GM19438 (cell line): ENCODE results near the gene CETN2.

Experiments used
- ATAC-seq: cut with Tn5 transposase; IDR thresholded peaks from one replicate; pipeline ENCODE4 v1.9.1; 2021; ENCODE audit warnings: low read depth; ENCODE audit not compliant: unreplicated experiment

Gene CETN2

GRCh38 chrX:152833378-152833777, 2.8 kb upstream of the CETN2 start:
- no peak for ATAC-seq

- no peak for ATAC-seq
Observed at GRCh38 chrX:152832520-152832919, 2.0 kb upstream of the CETN2 start.

- ATAC-seq: no peak
Observed at GRCh38 chrX:152831391-152831790, 834 bp upstream of the CETN2 start.

GRCh38 chrX:152824841-152825374, 5.6 kb downstream of the CETN2 start:
- ATAC-seq: no peak

GRCh38 chrX:152823657-152824056, 6.9 kb downstream of the CETN2 start:
- no peak for ATAC-seq

GRCh38 chrX:152822383-152823086, 8.0 kb downstream of the CETN2 start:
- ATAC-seq: no peak

- ATAC-seq: no peak
Observed at GRCh38 chrX:152821145-152821765, 9.3 kb downstream of the CETN2 start.

GRCh38 chrX:152819732-152820131, 10.8 kb downstream of the CETN2 start:
- ATAC-seq: no peak

- no peak for ATAC-seq
Observed at GRCh38 chrX:152819266-152819665, 11.3 kb downstream of the CETN2 start.

- no peak for ATAC-seq
Observed at GRCh38 chrX:152818356-152818755, 12.2 kb downstream of the CETN2 start.

- ATAC-seq: no peak
Observed at GRCh38 chrX:152817078-152817764, 13.3 kb downstream of the CETN2 start.

- no peak for ATAC-seq
Observed at GRCh38 chrX:152814048-152814447, 16.5 kb downstream of the CETN2 start.

GRCh38 chrX:152813206-152813605, 17.4 kb downstream of the CETN2 start:
- no peak for ATAC-seq

- ATAC-seq: no peak
Observed at GRCh38 chrX:152810403-152810802, 20.2 kb downstream of the CETN2 start.

GRCh38 chrX:152806035-152806434, 24.5 kb downstream of the CETN2 start:
- ATAC-seq: no peak

GRCh38 chrX:152798945-152799344, 31.6 kb downstream of the CETN2 start:
- no peak for ATAC-seq

- peak; percentile 74 for ATAC-seq
Observed at GRCh38 chrX:152787062-152787461, 43.5 kb downstream of the CETN2 start.
